K562 (cell line): ENCODE results near the gene FGF2. TPM values are rescaled to one million over a fixed set of nuclear protein-coding genes. Genes with fewer than 3 reads are reported as not detected.

Experiments used
- ATF6 ChIP-seq: sonication (generic); formaldehyde crosslinking; IDR thresholded peaks from 2 replicates; pipeline ENCODE4 v1.4.0; 2020; ENCODE audit warnings: mild to moderate bottlenecking, missing genetic modification reagents
- CHD1 ChIP-seq: fragments of 200-600 bp; sonication (generic); IDR thresholded peaks from one replicate; pipeline ENCODE4 v1.6.1; 2012; ENCODE audit warnings: mild to moderate bottlenecking, moderate library complexity, low read length, inconsistent platforms
- CREM ChIP-seq: IDR thresholded peaks from 2 replicates; pipeline ENCODE4 v1.6.1; 2014; ENCODE audit warnings: antibody characterized with exemption, low read depth
- CSDE1 ChIP-seq, 2 experiments: fragments of 450-650 bp; IDR thresholded peaks; 2 replicates each; pipeline ENCODE4 v1.6.1; 2016; ENCODE audit warnings: mild to moderate bottlenecking in 1 of 2
- CTBP1 ChIP-seq: fragments of 450-650 bp; IDR thresholded peaks from 2 replicates; pipeline ENCODE4 v1.6.1; 2016; ENCODE audit warnings: borderline replicate concordance
- GTF2B ChIP-seq: IDR thresholded peaks from 2 replicates; pipeline ENCODE4 v1.6.1; 2011; ENCODE audit not compliant: insufficient read length; ENCODE audit errors: extremely low read depth
- ILF3 ChIP-seq: fragments of 450-650 bp; IDR thresholded peaks from 2 replicates; pipeline ENCODE4 v1.6.1; 2018; ENCODE audit warnings: antibody characterized with exemption, mild to moderate bottlenecking, moderate library complexity, borderline replicate concordance
- KDM2B ChIP-seq: fragments of 250-450 bp; sonication (Bioruptor Pico); IDR thresholded peaks from 2 replicates; pipeline ENCODE4 v1.8.0; 2021; ENCODE audit warnings: mild to moderate bottlenecking, moderate library complexity
- NBN ChIP-seq: fragments of 450-650 bp; IDR thresholded peaks from 2 replicates; pipeline ENCODE4 v1.6.1; 2016; ENCODE audit warnings: low read depth, mild to moderate bottlenecking
- RERE ChIP-seq: sonication (generic); formaldehyde crosslinking; IDR thresholded peaks from 2 replicates; pipeline ENCODE4 v1.8.0; 2023; ENCODE audit warnings: missing genetic modification reagents, mild to moderate bottlenecking, borderline replicate concordance
- RFX7 ChIP-seq: fragments of 250-450 bp; sonication (Bioruptor Pico); IDR thresholded peaks from 2 replicates; pipeline ENCODE4 v1.5.1; 2021; ENCODE audit warnings: mild to moderate bottlenecking
- ZFX ChIP-seq: sonication (generic); formaldehyde crosslinking; IDR thresholded peaks from 2 replicates; pipeline ENCODE4 v1.8.0; 2022; ENCODE audit warnings: mild to moderate bottlenecking, missing genetic modification reagents, moderate library complexity
- ZNF12 ChIP-seq: sonication (generic); formaldehyde crosslinking; IDR thresholded peaks from 2 replicates; pipeline ENCODE4 v1.4.0; 2020; ENCODE audit warnings: mild to moderate bottlenecking, missing genetic modification reagents
- ZNF121 ChIP-seq: sonication (generic); formaldehyde crosslinking; conservative IDR thresholded peaks from 2 replicates; pipeline ENCODE4 v1.8.0; 2022; ENCODE audit warnings: missing genetic modification reagents
- ZNF232 ChIP-seq: sonication (generic); formaldehyde crosslinking; IDR thresholded peaks from 2 replicates; pipeline ENCODE4 v1.8.0; 2022; ENCODE audit warnings: mild to moderate bottlenecking, missing genetic modification reagents
- ZNF24 ChIP-seq: fragments of 450-650 bp; IDR thresholded peaks from 2 replicates; pipeline ENCODE4 v1.6.1; 2016
- polyA plus RNA-seq, 8 experiments: library from polyadenylated mRNA; depleted of rRNA in 4 of 8; stranded (reverse) in 5 of 8; unstranded in 3 of 8; fragments of >200 nt; fragmentation: Nextera tagmentation in 2 of 8; fragmentation: Illumina TruSeq in 1 of 8; extraction: Ambion mirVana in 2 of 8; extraction: Trizol in 1 of 8; gene quantifications; 2 replicates each; pipeline versions ENCODE4 v1.2.1 to v1.2.3, GENCODE V29; 2011 to 2014; ENCODE audit warnings: inconsistent platforms in 1 of 8, missing spikeins in 1 of 8
- total RNA-seq, 7 experiments: library from RNA; depleted of rRNA in 6 of 7; stranded (reverse); fragments of >200 nt in 6 of 7; fragmentation: Illumina TruSeq in 2 of 7; extraction: Trizol in 2 of 7; gene quantifications; 2 replicates each; pipeline versions ENCODE4 v1.2.1 to v1.2.3, GENCODE V29; 2011 to 2021; ENCODE audit warnings: low replicate concordance in 1 of 7
- TF ChIP-seq, protein P1 (sequence below): sonication (generic); formaldehyde crosslinking; IDR thresholded peaks from 2 replicates; pipeline ENCODE4 v1.8.0; 2022; ENCODE audit warnings: missing genetic modification reagents, mild to moderate bottlenecking, borderline replicate concordance

FGF2 gene
- total and polyA plus RNA-seq, 9 of the 15 experiments (the other 6 are each of a cell fraction or from before 2014, with no cell fraction given) = 2.5 to 19.4 (median 9.2) TPM

- no peak for TF ChIP-seq ATF6
- TF ChIP-seq CHD1 = no peak
- no peak for TF ChIP-seq GTF2B
- no peak for TF ChIP-seq ZNF121 (CRISPR knock-in tag)
- peak; percentile 95 for TF ChIP-seq CREM
- no peak for TF ChIP-seq RERE (CRISPR knock-in tag)
- no peak for TF ChIP-seq ZNF24
- TF ChIP-seq CSDE1 (IDR thresholded peaks at IDR 0.05) = no peak
- TF ChIP-seq, protein P1, sequence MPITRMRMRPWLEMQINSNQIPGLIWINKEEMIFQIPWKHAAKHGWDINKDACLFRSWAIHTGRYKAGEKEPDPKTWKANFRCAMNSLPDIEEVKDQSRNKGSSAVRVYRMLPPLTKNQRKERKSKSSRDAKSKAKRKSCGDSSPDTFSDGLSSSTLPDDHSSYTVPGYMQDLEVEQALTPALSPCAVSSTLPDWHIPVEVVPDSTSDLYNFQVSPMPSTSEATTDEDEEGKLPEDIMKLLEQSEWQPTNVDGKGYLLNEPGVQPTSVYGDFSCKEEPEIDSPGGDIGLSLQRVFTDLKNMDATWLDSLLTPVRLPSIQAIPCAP (CRISPR knock-in tag) = no peak
- TF ChIP-seq RFX7 (CRISPR knock-in tag) = no peak
- no peak for TF ChIP-seq ZNF12
- TF ChIP-seq KDM2B (CRISPR knock-in tag) = no peak
- TF ChIP-seq CTBP1 = peak; percentile 90
- no peak for TF ChIP-seq ILF3
- TF ChIP-seq NBN = peak; percentile 63; the same call in 1 of the 2 replicates
- peak; percentile 41; the same call in 1 of the 2 replicates for TF ChIP-seq ZFX (CRISPR knock-in tag)
- TF ChIP-seq ZNF232 = no peak
Observed at GRCh38 chr4:122803788-122804208, 22.8 kb upstream of the FGF2 start (continued).
